ENCODE measurements around the gene FYB1. TPM values are rescaled to one million over a fixed set of nuclear protein-coding genes. Genes with fewer than 3 reads are reported as not detected.
A peak's percentile ranks its signal among the peaks of the same experiment; 100 is the strongest.
"Not testable (repeated sequence)": the region's sequence is repeated elsewhere in the genome, so short reads cannot be mapped to it uniquely, and the experiment has no call there.

Gene FYB1
- total and polyA plus RNA-seq, 5 donors from 2014 or later = 197 to 639 (median 227) TPM

GRCh38 chr5:39226558-39226957 is 7.2 kb upstream of the FYB1 start:
- peaks cover 4% of the 10 kb centered on the region for H3K4me1 ChIP-seq (ENCODE audit: control insufficient read depth, insufficient read depth, low read length, poor library complexity, severe bottlenecking)

GRCh38 chr5:39226100-39226451 is 6.7 kb upstream of the FYB1 start:
- no peaks in the 10 kb centered on the region for H3K27me3 ChIP-seq (ENCODE audit: control insufficient read depth, insufficient read depth, low read length)
- H3K9me3 Mint-ChIP-seq = no peaks in the 10 kb centered on the region
- ATAC-seq (ENCODE audit: low read depth in 2 of 2) (no peak), DNase-seq (no peak)
- H3K4me1 ChIP-seq (ENCODE audit: control insufficient read depth, insufficient read depth, low read length, poor library complexity, severe bottlenecking) = no peaks in the 10 kb centered on the region
- H3K4me1 Mint-ChIP-seq = peaks cover 0 to 15% (median 3%) of the 10 kb centered on the region in 4 donors
- no peaks in the 10 kb centered on the region for H3K9me3 ChIP-seq (ENCODE audit: control insufficient read depth in 2 of 2, low read length in 2 of 2)
- H3K36me3 ChIP-seq (ENCODE audit: control insufficient read depth, insufficient read depth, low read length) = no peaks in the 10 kb centered on the region
- no peak overlapping the region for H3K27ac Mint-ChIP-seq
- no peak overlapping the region for H3K4me3 Mint-ChIP-seq
- H3K27ac ChIP-seq (ENCODE audit: insufficient read depth, low read length, poor library complexity, severe bottlenecking) = no peak overlapping the region
- H3K36me3 Mint-ChIP-seq = no peaks in the 10 kb centered on the region
- H3K4me3 ChIP-seq (ENCODE audit: low read depth, low read length) = no peak overlapping the region
- no peaks in the 10 kb centered on the region for H3K27me3 Mint-ChIP-seq

More at GRCh38 chr5:39226558-39226957, 7.2 kb upstream of the FYB1 start:
- Histone ChIP-seq H3K36me3 (ENCODE audit: control insufficient read depth, insufficient read depth, low read length) (no peaks in the 10 kb centered on the region), H3K9me3 (ENCODE audit: control insufficient read depth in 2 of 2, low read length in 2 of 2) (no peaks in the 10 kb centered on the region), H3K4me3 (ENCODE audit: low read depth, low read length) (no peak overlapping the region), H3K27me3 (ENCODE audit: control insufficient read depth, insufficient read depth, low read length) (no peaks in the 10 kb centered on the region), H3K27ac (ENCODE audit: insufficient read depth, low read length, poor library complexity, severe bottlenecking) (no peak overlapping the region)
- H3K36me3 Mint-ChIP-seq = no peaks in the 10 kb centered on the region
- no peak overlapping the region for H3K4me3 Mint-ChIP-seq
- H3K4me1 Mint-ChIP-seq = peaks cover 0 to 19% (median 7%) of the 10 kb centered on the region in 4 donors
- no peaks in the 10 kb centered on the region for H3K27me3 Mint-ChIP-seq
- no peak for ATAC-seq (ENCODE audit: low read depth in 2 of 2)
- no peaks in the 10 kb centered on the region for H3K9me3 Mint-ChIP-seq
- DNase-seq = no peak
- H3K27ac Mint-ChIP-seq = no peak overlapping the region

GRCh38 chr5:39225405-39226099 is 6.2 kb upstream of the FYB1 start:
- no peaks in the 10 kb centered on the region for H3K9me3 Mint-ChIP-seq

DNA sequence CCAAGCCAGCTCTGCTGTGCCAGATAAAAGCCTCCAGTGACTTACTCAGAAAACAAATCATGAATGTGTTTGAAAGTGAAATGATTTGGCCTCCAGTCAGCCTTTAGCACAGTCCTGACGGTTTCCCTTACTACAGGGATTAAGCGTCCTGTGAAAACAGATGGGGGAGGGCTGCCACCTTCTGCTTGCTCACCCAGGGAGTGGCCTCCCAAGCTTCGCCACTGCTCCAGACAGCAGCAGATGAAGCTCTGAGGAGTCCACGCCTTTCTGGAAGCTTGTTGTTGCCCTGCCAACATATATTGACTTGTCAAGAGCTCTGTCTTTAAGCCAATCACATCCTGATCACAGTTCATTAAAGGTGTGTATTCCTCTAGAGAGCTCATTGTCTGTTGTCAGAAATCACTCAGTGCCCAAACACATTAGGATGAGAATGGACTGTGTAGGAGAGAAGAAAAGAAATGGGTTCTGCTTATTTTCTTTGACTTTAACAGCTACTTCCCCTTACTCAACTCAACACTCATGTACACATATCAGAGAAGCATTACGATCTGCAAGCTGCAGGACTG is 4.9 kb upstream of the FYB1 start:
- peaks cover 0 to 16% (median 5%) of the 10 kb centered on the region in 4 donors for H3K4me1 Mint-ChIP-seq
- ATAC-seq (ENCODE audit: low read depth in 2 of 2) = no peak
- H3K27ac ChIP-seq (ENCODE audit: insufficient read depth, low read length, poor library complexity, severe bottlenecking) = no peak overlapping the region

More at GRCh38 chr5:39225405-39226099, 6.2 kb upstream of the FYB1 start:
- Histone ChIP-seq H3K4me3 (ENCODE audit: low read depth, low read length) (no peak overlapping the region), H3K4me1 (ENCODE audit: control insufficient read depth, insufficient read depth, low read length, poor library complexity, severe bottlenecking) (no peaks in the 10 kb centered on the region), H3K36me3 (ENCODE audit: control insufficient read depth, insufficient read depth, low read length) (no peaks in the 10 kb centered on the region), H3K27me3 (ENCODE audit: control insufficient read depth, insufficient read depth, low read length) (no peaks in the 10 kb centered on the region), H3K9me3 (ENCODE audit: control insufficient read depth in 2 of 2, low read length in 2 of 2) (no peaks in the 10 kb centered on the region), H3K27ac (ENCODE audit: insufficient read depth, low read length, poor library complexity, severe bottlenecking) (no peak overlapping the region)
- no peak overlapping the region for H3K4me3 Mint-ChIP-seq
- ATAC-seq (ENCODE audit: low read depth in 2 of 2) = no peak
- no peaks in the 10 kb centered on the region for H3K27me3 Mint-ChIP-seq
- H3K4me1 Mint-ChIP-seq = peaks cover 0 to 12% (median 5%) of the 10 kb centered on the region in 4 donors
- no peak for DNase-seq
- H3K27ac Mint-ChIP-seq = no peak overlapping the region
- no peaks in the 10 kb centered on the region for H3K36me3 Mint-ChIP-seq

DNA sequence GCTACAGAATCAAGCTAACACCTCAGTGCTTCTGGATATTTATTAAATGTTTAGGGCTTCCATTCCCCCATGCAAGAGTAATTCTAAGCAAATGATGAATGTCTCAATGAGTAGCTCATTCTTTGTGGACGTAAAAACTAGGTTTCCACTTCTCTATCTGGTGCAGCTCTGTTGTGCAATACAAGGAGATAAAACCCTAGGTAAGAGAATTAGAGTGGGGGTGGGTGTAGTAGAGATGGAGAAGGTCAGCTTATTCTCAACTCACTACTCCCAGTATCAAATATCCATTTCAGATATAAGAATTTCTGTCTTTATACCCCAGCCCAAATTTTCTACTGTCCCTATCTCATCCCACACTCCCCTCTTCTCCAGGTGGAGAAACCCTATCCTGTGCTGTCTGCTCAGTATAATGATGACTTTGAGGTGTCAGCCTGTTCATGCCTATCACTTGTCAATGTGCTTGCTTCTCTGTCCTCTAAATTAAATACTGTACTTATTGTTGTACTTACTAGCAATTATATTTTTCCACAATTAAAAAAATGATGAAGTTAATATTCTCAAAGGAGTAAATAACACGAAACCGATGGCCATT is 4.3 kb upstream of the FYB1 start:
- Mint-ChIP-seq H3K4me3 (no peak overlapping the region), H3K36me3 (no peaks in the 10 kb centered on the region), H3K9me3 (no peaks in the 10 kb centered on the region), H3K4me1 (peaks cover 0 to 21% (median 5%) of the 10 kb centered on the region in 4 donors), H3K27me3 (no peaks in the 10 kb centered on the region), H3K27ac (peak overlapping the region in 1 of 3 donors; percentile 68)
- Histone ChIP-seq H3K4me1 (ENCODE audit: control insufficient read depth, insufficient read depth, low read length, poor library complexity, severe bottlenecking) (no peaks in the 10 kb centered on the region), H3K9me3 (ENCODE audit: control insufficient read depth in 2 of 2, low read length in 2 of 2) (no peaks in the 10 kb centered on the region), H3K4me3 (ENCODE audit: low read depth, low read length) (no peak overlapping the region), H3K27ac (ENCODE audit: insufficient read depth, low read length, poor library complexity, severe bottlenecking) (no peak overlapping the region), H3K27me3 (ENCODE audit: control insufficient read depth, insufficient read depth, low read length) (no peaks in the 10 kb centered on the region), H3K36me3 (ENCODE audit: control insufficient read depth, insufficient read depth, low read length) (no peaks in the 10 kb centered on the region)
- no peak for ATAC-seq (ENCODE audit: low read depth in 2 of 2)
- DNase-seq = no peak

More for the DNA sequence above, 4.9 kb upstream of the FYB1 start:
- Histone ChIP-seq H3K4me1 (ENCODE audit: control insufficient read depth, insufficient read depth, low read length, poor library complexity, severe bottlenecking) (no peaks in the 10 kb centered on the region), H3K36me3 (ENCODE audit: control insufficient read depth, insufficient read depth, low read length) (no peaks in the 10 kb centered on the region), H3K4me3 (ENCODE audit: low read depth, low read length) (no peak overlapping the region), H3K9me3 (ENCODE audit: control insufficient read depth in 2 of 2, low read length in 2 of 2) (no peaks in the 10 kb centered on the region), H3K27me3 (ENCODE audit: control insufficient read depth, insufficient read depth, low read length) (no peaks in the 10 kb centered on the region)
- H3K9me3 Mint-ChIP-seq = no peaks in the 10 kb centered on the region
- no peak for DNase-seq
- H3K4me3 Mint-ChIP-seq = no peak overlapping the region
- H3K27ac Mint-ChIP-seq = no peak overlapping the region
- no peaks in the 10 kb centered on the region for H3K27me3 Mint-ChIP-seq
- H3K36me3 Mint-ChIP-seq = no peaks in the 10 kb centered on the region

GRCh38 chr5:39221671-39222070 is 2.3 kb upstream of the FYB1 start:
- H3K4me3 ChIP-seq (ENCODE audit: low read depth, low read length); H3K27me3 Mint-ChIP-seq; H3K27me3 ChIP-seq (ENCODE audit: control insufficient read depth, insufficient read depth, low read length); ATAC-seq (ENCODE audit: low read depth in 2 of 2); H3K36me3 ChIP-seq (ENCODE audit: control insufficient read depth, insufficient read depth, low read length); H3K36me3 Mint-ChIP-seq; H3K27ac ChIP-seq (ENCODE audit: insufficient read depth, low read length, poor library complexity, severe bottlenecking); H3K27ac Mint-ChIP-seq; DNase-seq; H3K4me3 Mint-ChIP-seq; H3K9me3 ChIP-seq (ENCODE audit: control insufficient read depth in 2 of 2, low read length in 2 of 2); H3K9me3 Mint-ChIP-seq: not testable (repeated sequence)
- H3K4me1 Mint-ChIP-seq = peaks cover 7 to 39% (median 18%) of the 10 kb centered on the region in 4 donors
- H3K4me1 ChIP-seq (ENCODE audit: control insufficient read depth, insufficient read depth, low read length, poor library complexity, severe bottlenecking) = peaks cover 14% of the 10 kb centered on the region

DNA sequence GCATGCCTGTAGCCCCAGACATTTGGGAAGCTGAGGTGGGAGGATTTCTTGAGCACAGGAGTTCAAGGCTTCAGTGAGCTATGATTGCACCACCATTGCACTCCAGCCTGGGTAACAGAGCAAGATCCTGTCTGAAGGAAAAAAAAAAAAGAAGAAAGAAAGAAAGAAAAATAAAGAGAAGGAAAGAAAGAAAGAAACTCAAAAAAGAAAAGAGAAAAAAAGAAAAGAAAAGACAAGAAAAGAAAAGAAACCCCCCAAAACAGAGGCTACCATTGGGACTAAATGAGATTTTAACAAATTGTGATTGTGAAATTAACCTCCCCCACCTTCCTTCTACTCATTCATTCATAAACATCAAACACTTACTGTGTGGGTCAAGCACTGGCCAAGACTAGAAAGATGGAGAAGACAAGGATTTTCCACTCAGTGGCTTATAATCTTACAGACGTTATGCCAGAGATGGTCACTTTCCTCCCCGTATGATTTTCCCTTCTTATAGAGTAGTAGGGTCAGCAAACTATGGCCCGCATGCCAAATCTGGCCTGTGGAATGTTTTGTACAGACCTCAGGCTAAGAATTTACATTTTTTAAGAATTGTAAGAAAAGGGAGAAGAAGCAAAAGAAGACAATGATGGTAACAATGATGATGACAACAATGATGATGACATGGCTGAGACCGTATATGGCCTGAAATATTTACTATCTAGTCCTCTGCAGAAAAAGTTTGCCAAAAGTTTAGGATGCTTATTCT is 1.1 kb upstream of the FYB1 start:
- no peak overlapping the region for H3K27ac ChIP-seq (ENCODE audit: insufficient read depth, low read length, poor library complexity, severe bottlenecking)
- Mint-ChIP-seq H3K4me1 (peaks cover 11 to 41% (median 25%) of the 10 kb centered on the region in 4 donors), H3K27me3 (no peaks in the 10 kb centered on the region), H3K27ac (peak overlapping the region in 1 of 3 donors; percentile 63), H3K9me3 (no peaks in the 10 kb centered on the region), H3K4me3 (peak overlapping the region in 1 of 4 donors; percentile 13), H3K36me3 (no peaks in the 10 kb centered on the region)
- no peak for DNase-seq
- H3K9me3 ChIP-seq (ENCODE audit: control insufficient read depth in 2 of 2, low read length in 2 of 2) = no peaks in the 10 kb centered on the region
- H3K4me3 ChIP-seq (ENCODE audit: low read depth, low read length) = no peak overlapping the region
- H3K27me3 ChIP-seq (ENCODE audit: control insufficient read depth, insufficient read depth, low read length) = no peaks in the 10 kb centered on the region
- no peaks in the 10 kb centered on the region for H3K36me3 ChIP-seq (ENCODE audit: control insufficient read depth, insufficient read depth, low read length)
- ATAC-seq (ENCODE audit: low read depth in 2 of 2) = no peak
- H3K4me1 ChIP-seq (ENCODE audit: control insufficient read depth, insufficient read depth, low read length, poor library complexity, severe bottlenecking) = peaks cover 26% of the 10 kb centered on the region

Measured in CD4-positive, CD25-positive, alpha-beta regulatory T cell (primary cell).